ENCODE measurements around the gene SLC7A4. TPM values are rescaled to one million over a fixed set of nuclear protein-coding genes. Genes with fewer than 3 reads are reported as not detected.
A peak's percentile ranks its signal among the peaks of the same experiment; 100 is the strongest.

Gene SLC7A4
- total RNA-seq, 4 donors from 2014 or later = 0.64 to 4.1 TPM; not detected in 2

GRCh38 chr22:21047730-21048129 lies 15.4 kb upstream of the SLC7A4 start:
- H3K4me3 ChIP-seq = no peak overlapping the region
- H3K9me3 ChIP-seq = no peaks in the 10 kb centered on the region
- peaks cover 15% of the 10 kb centered on the region for H3K27me3 ChIP-seq
- WGBS, 2 donors (ENCODE audit: low coverage in 1 of 2) = 58% methylated on average over 7 of the region's 7 CpGs; no CpG with 5 or more reads in 1 of the 2 donors
- H3K36me3 ChIP-seq = no peaks in the 10 kb centered on the region
- intact Hi-C loops (cut with DNase I; ENCODE audit: low total_unique reads) = no loop called here
- no peak overlapping the region for H3K27ac ChIP-seq
- DNase-seq = no peak
- in situ Hi-C loops (cut with MboI; ENCODE audit: low pct_ligation_motif_present in 1 of 4, low pct_unique_long_range_greater_than_20kb in 1 of 4, low sequenced_read_pairs in 3 of 4) = no loop called here
- peaks cover 9 to 27% (median 21%) of the 10 kb centered on the region in 4 donors for H3K4me1 ChIP-seq
- no peak for TF ChIP-seq EP300 (IDR thresholded peaks at IDR 0.05; ENCODE audit: low read depth)
- no peak for TF ChIP-seq POLR2AphosphoS5 (IDR thresholded peaks at IDR 0.05)
- no peak for TF ChIP-seq POLR2A (IDR thresholded peaks at IDR 0.05)
- TF ChIP-seq CTCF (IDR thresholded peaks at IDR 0.05) = no peak

- H3K27me3 ChIP-seq = peaks cover 15% of the 10 kb centered on the region
- in situ Hi-C loops (cut with MboI; ENCODE audit: low pct_ligation_motif_present in 1 of 4, low pct_unique_long_range_greater_than_20kb in 1 of 4, low sequenced_read_pairs in 3 of 4) = no loop called here
- 87 to 92% methylated on average over 5 to 14 of the region's 14 CpGs for WGBS, 2 donors (ENCODE audit: low coverage in 1 of 2)
- peaks cover 9 to 27% (median 21%) of the 10 kb centered on the region in 4 donors for H3K4me1 ChIP-seq
- DNase-seq = no peak
- intact Hi-C loops (cut with DNase I; ENCODE audit: low total_unique reads) = no loop called here
- H3K9me3 ChIP-seq = no peaks in the 10 kb centered on the region
- no peak overlapping the region for H3K4me3 ChIP-seq
- H3K27ac ChIP-seq = no peak overlapping the region
- no peaks in the 10 kb centered on the region for H3K36me3 ChIP-seq
- TF ChIP-seq POLR2AphosphoS5 (IDR thresholded peaks at IDR 0.05) (no peak), EP300 (IDR thresholded peaks at IDR 0.05; ENCODE audit: low read depth) (no peak)
These were observed 14.8 kb upstream of the SLC7A4 start for GRCh38 chr22:21047035-21047661.

GRCh38 chr22:21045585-21046294 lies 13.4 kb upstream of the SLC7A4 start, which contains the start of gene LRRC74B:
Gene LRRC74B, plus strand, starts transcription at chr22:21045946. Its CDS starts 41 bp downstream, at chr22:21045987.
- H3K27me3 ChIP-seq = peaks cover 15% of the 10 kb centered on the region
- H3K36me3 ChIP-seq = no peaks in the 10 kb centered on the region
- in situ Hi-C loops (cut with MboI; ENCODE audit: low pct_ligation_motif_present in 1 of 4, low pct_unique_long_range_greater_than_20kb in 1 of 4, low sequenced_read_pairs in 3 of 4) = no loop called here
- DNase-seq = peak; percentile 88
- no peaks in the 10 kb centered on the region for H3K9me3 ChIP-seq
- TF ChIP-seq CTCF (IDR thresholded peaks at IDR 0.05) (no peak), POLR2A (IDR thresholded peaks at IDR 0.05) (no peak), POLR2AphosphoS5 (IDR thresholded peaks at IDR 0.05) (no peak), EP300 (IDR thresholded peaks at IDR 0.05; ENCODE audit: low read depth) (no peak)
- WGBS, 2 donors (ENCODE audit: low coverage in 1 of 2) = 4% methylated on average over 42 of the region's 47 CpGs; no CpG with 5 or more reads in 1 of the 2 donors
- intact Hi-C loops (cut with DNase I; ENCODE audit: low total_unique reads) = no loop called here
- H3K4me1 ChIP-seq = peaks cover 9 to 27% (median 21%) of the 10 kb centered on the region in 4 donors
- H3K4me3 ChIP-seq = peak within 1 kb of the TSS in 3 of 4 donors; percentile 26 to 44 (median 30)
- H3K27ac ChIP-seq = peak within 1 kb of the TSS in 2 of 4 donors; percentile 2 to 75

GRCh38 chr22:21044931-21045584 lies 12.7 kb upstream of the SLC7A4 start:
- Histone ChIP-seq H3K27me3 (peaks cover 15% of the 10 kb centered on the region), H3K9me3 (no peaks in the 10 kb centered on the region), H3K4me3 (peak overlapping the region in 3 of 4 donors; percentile 26 to 44 (median 30)), H3K27ac (peak overlapping the region in 1 of 4 donors; percentile 75), H3K4me1 (peaks cover 9 to 27% (median 21%) of the 10 kb centered on the region in 4 donors), H3K36me3 (no peaks in the 10 kb centered on the region)
- no peak for DNase-seq
- in situ Hi-C loops (cut with MboI; ENCODE audit: low pct_ligation_motif_present in 1 of 4, low pct_unique_long_range_greater_than_20kb in 1 of 4, low sequenced_read_pairs in 3 of 4) = no loop called here
- TF ChIP-seq EP300 (IDR thresholded peaks at IDR 0.05; ENCODE audit: low read depth) (no peak), CTCF (IDR thresholded peaks at IDR 0.05) (no peak), POLR2A (IDR thresholded peaks at IDR 0.05) (no peak), POLR2AphosphoS5 (IDR thresholded peaks at IDR 0.05) (no peak)
- intact Hi-C loops (cut with DNase I; ENCODE audit: low total_unique reads) = no loop called here
- 13 to 21% methylated on average over 7 to 15 of the region's 15 CpGs for WGBS, 2 donors (ENCODE audit: low coverage in 1 of 2)

Measured in transverse colon (tissue), 4 donors.